SK-N-SH treated with all-trans-retinoic acid at 6 μM for 48 hours (cell line): ENCODE results near the gene CD84.
"Not testable (repeated sequence)": the region's sequence is repeated elsewhere in the genome, so short reads cannot be mapped to it uniquely, and the experiment has no call there.

Experiments
- ATAC-seq: fragments of 200-7000 bp; cut with Tn5 transposase; 3 replicates; pipeline ENCODE4 v1.9.1; 2020; ENCODE audit warnings: mild to moderate bottlenecking, moderate library complexity
- ARNTL ChIP-seq: fragments of 450-650 bp; formaldehyde crosslinking; IDR thresholded peaks from 2 replicates; pipeline ENCODE4 v1.5.0; 2020; ENCODE audit warnings: low read depth, mild to moderate bottlenecking, moderate library complexity, borderline replicate concordance
- BACH2 ChIP-seq: fragments of 250-450 bp; sonication (Bioruptor Pico); IDR thresholded peaks from 2 replicates; pipeline ENCODE4 v1.9.0; 2021; ENCODE audit warnings: mild to moderate bottlenecking, borderline replicate concordance
- ESRRG ChIP-seq: fragments of 250-450 bp; sonication (Bioruptor Pico); IDR thresholded peaks from 2 replicates; pipeline ENCODE4 v1.6.1; 2021; ENCODE audit warnings: mild to moderate bottlenecking
- GLIS3 ChIP-seq: fragments of 250-450 bp; sonication (Bioruptor Pico); IDR thresholded peaks from 2 replicates; pipeline ENCODE4 v1.5.0; 2020; ENCODE audit warnings: mild to moderate bottlenecking, moderate library complexity
- ISL1 ChIP-seq: fragments of 250-450 bp; sonication (Bioruptor Pico); IDR thresholded peaks from 2 replicates; pipeline ENCODE4 v2.1.2; 2022; ENCODE audit warnings: mild to moderate bottlenecking, moderate library complexity
- OSR1 ChIP-seq: fragments of 250-450 bp; sonication (Bioruptor Pico); IDR thresholded peaks from 2 replicates; pipeline ENCODE4 v1.8.0; 2022; ENCODE audit warnings: moderate library complexity, mild to moderate bottlenecking, inconsistent platforms
- PPARA ChIP-seq: fragments of 250-450 bp; sonication (Bioruptor Pico); IDR thresholded peaks from 2 replicates; pipeline ENCODE4 v1.5.0; 2020; ENCODE audit warnings: mild to moderate bottlenecking, borderline replicate concordance
- SNAI2 ChIP-seq: fragments of 250-450 bp; sonication (Bioruptor Pico); IDR thresholded peaks from 2 replicates; pipeline ENCODE4 v1.5.0; 2020; ENCODE audit warnings: mild to moderate bottlenecking, moderate library complexity
- TCF4 ChIP-seq: fragments of 250-450 bp; sonication (Bioruptor Pico); IDR thresholded peaks from 2 replicates; pipeline ENCODE4 v1.8.0; 2021; ENCODE audit warnings: mild to moderate bottlenecking, moderate library complexity, borderline replicate concordance
- TOX ChIP-seq: fragments of 250-450 bp; sonication (Bioruptor Pico); IDR thresholded peaks from 2 replicates; pipeline ENCODE4 v1.8.0; 2021; ENCODE audit warnings: mild to moderate bottlenecking, moderate library complexity, borderline replicate concordance
- ZC3H10 ChIP-seq: fragments of 250-450 bp; sonication (Bioruptor Pico); IDR thresholded peaks from 2 replicates; pipeline ENCODE4 v1.5.1; 2021; ENCODE audit warnings: mild to moderate bottlenecking, moderate library complexity
- ZFP3 ChIP-seq: fragments of 250-450 bp; sonication (Bioruptor Pico); IDR thresholded peaks from 2 replicates; pipeline ENCODE4 v1.5.0; 2020; ENCODE audit warnings: mild to moderate bottlenecking, moderate library complexity
- ZFP30 ChIP-seq: fragments of 450-650 bp; formaldehyde crosslinking; IDR thresholded peaks from 2 replicates; pipeline ENCODE4 v1.5.0; 2022; ENCODE audit warnings: mild to moderate bottlenecking, moderate library complexity
- ZNF565 ChIP-seq: fragments of 450-650 bp; formaldehyde crosslinking; conservative IDR thresholded peaks from 2 replicates; pipeline ENCODE4 v1.5.0; 2020; ENCODE audit warnings: low read depth, mild to moderate bottlenecking, moderate library complexity
- ZNF70 ChIP-seq: fragments of 450-650 bp; formaldehyde crosslinking; IDR thresholded peaks from 2 replicates; pipeline ENCODE4 v1.5.0; 2020; ENCODE audit warnings: mild to moderate bottlenecking, moderate library complexity
- TF ChIP-seq, protein P1 (sequence below): fragments of 250-450 bp; sonication (Bioruptor Pico); IDR thresholded peaks from 2 replicates; pipeline ENCODE4 v1.8.0; 2021; ENCODE audit warnings: low read depth, mild to moderate bottlenecking, moderate library complexity, borderline replicate concordance
- TF ChIP-seq, protein P2 (sequence below): fragments of 250-450 bp; sonication (Bioruptor Pico); IDR thresholded peaks from 2 replicates; pipeline ENCODE4 v1.5.1; 2021; ENCODE audit warnings: mild to moderate bottlenecking, moderate library complexity
- TF ChIP-seq, protein P3 (sequence below): fragments of 250-450 bp; sonication (Bioruptor Pico); IDR thresholded peaks from 2 replicates; pipeline ENCODE4 v1.8.0; 2020; ENCODE audit warnings: mild to moderate bottlenecking, moderate library complexity, borderline replicate concordance
- TF ChIP-seq, protein P4 (sequence below): fragments of 250-450 bp; sonication (Bioruptor Pico); IDR thresholded peaks from 2 replicates; pipeline ENCODE4 v1.5.0; 2020; ENCODE audit warnings: mild to moderate bottlenecking, moderate library complexity

The CD84 gene, protein sequence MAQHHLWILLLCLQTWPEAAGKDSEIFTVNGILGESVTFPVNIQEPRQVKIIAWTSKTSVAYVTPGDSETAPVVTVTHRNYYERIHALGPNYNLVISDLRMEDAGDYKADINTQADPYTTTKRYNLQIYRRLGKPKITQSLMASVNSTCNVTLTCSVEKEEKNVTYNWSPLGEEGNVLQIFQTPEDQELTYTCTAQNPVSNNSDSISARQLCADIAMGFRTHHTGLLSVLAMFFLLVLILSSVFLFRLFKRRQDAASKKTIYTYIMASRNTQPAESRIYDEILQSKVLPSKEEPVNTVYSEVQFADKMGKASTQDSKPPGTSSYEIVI

GRCh38 chr1:160579216-160579701 lies at the start of gene CD84:
Gene CD84 (minus strand): TSS chr1:160579496. CDS start chr1:160579437, 59 bp downstream.
- no peak for ATAC-seq
- no peak for TF ChIP-seq TCF4 (CRISPR knock-in tag)
- TF ChIP-seq ZFP30 (CRISPR knock-in tag) = no peak
- no peak for TF ChIP-seq OSR1 (CRISPR knock-in tag)
- no peak for TF ChIP-seq GLIS3 (CRISPR knock-in tag)
- TF ChIP-seq BACH2 (CRISPR knock-in tag) = no peak
- no peak for TF ChIP-seq ESRRG (CRISPR knock-in tag)
- TF ChIP-seq ZFP3 (CRISPR knock-in tag) = no peak
- no peak for TF ChIP-seq TOX (CRISPR knock-in tag)
- TF ChIP-seq ZNF565 (CRISPR knock-in tag) = no peak
- TF ChIP-seq PPARA (CRISPR knock-in tag) = no peak
- TF ChIP-seq, protein P1, sequence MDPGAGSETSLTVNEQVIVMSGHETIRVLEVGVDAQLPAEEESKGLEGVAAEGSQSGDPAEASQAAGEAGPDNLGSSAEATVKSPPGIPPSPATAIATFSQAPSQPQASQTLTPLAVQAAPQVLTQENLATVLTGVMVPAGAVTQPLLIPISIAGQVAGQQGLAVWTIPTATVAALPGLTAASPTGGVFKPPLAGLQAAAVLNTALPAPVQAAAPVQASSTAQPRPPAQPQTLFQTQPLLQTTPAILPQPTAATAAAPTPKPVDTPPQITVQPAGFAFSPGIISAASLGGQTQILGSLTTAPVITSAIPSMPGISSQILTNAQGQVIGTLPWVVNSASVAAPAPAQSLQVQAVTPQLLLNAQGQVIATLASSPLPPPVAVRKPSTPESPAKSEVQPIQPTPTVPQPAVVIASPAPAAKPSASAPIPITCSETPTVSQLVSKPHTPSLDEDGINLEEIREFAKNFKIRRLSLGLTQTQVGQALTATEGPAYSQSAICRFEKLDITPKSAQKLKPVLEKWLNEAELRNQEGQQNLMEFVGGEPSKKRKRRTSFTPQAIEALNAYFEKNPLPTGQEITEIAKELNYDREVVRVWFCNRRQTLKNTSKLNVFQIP (CRISPR knock-in tag) = no peak
- TF ChIP-seq, protein P2, sequence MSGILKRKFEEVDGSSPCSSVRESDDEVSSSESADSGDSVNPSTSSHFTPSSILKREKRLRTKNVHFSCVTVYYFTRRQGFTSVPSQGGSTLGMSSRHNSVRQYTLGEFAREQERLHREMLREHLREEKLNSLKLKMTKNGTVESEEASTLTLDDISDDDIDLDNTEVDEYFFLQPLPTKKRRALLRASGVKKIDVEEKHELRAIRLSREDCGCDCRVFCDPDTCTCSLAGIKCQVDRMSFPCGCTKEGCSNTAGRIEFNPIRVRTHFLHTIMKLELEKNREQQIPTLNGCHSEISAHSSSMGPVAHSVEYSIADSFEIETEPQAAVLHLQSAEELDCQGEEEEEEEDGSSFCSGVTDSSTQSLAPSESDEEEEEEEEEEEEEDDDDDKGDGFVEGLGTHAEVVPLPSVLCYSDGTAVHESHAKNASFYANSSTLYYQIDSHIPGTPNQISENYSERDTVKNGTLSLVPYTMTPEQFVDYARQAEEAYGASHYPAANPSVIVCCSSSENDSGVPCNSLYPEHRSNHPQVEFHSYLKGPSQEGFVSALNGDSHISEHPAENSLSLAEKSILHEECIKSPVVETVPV = no peak
- TF ChIP-seq ARNTL (CRISPR knock-in tag) = no peak
- TF ChIP-seq, protein P3, sequence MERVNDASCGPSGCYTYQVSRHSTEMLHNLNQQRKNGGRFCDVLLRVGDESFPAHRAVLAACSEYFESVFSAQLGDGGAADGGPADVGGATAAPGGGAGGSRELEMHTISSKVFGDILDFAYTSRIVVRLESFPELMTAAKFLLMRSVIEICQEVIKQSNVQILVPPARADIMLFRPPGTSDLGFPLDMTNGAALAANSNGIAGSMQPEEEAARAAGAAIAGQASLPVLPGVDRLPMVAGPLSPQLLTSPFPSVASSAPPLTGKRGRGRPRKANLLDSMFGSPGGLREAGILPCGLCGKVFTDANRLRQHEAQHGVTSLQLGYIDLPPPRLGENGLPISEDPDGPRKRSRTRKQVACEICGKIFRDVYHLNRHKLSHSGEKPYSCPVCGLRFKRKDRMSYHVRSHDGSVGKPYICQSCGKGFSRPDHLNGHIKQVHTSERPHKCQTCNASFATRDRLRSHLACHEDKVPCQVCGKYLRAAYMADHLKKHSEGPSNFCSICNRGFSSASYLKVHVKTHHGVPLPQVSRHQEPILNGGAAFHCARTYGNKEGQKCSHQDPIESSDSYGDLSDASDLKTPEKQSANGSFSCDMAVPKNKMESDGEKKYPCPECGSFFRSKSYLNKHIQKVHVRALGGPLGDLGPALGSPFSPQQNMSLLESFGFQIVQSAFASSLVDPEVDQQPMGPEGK (CRISPR knock-in tag) = no peak
- no peak for TF ChIP-seq SNAI2 (CRISPR knock-in tag)
- no peak for TF ChIP-seq ISL1 (CRISPR knock-in tag)

GRCh38 chr1:160628799-160629263 lies 49.5 kb upstream of the CD84 start:
- TF ChIP-seq ESRRG (CRISPR knock-in tag) (no peak), ZFP30 (CRISPR knock-in tag) (no peak), PPARA (CRISPR knock-in tag) (no peak), ZNF70 (CRISPR knock-in tag) (no peak), TOX (CRISPR knock-in tag) (no peak), ZNF565 (CRISPR knock-in tag) (no peak), GLIS3 (CRISPR knock-in tag) (no peak), TCF4 (CRISPR knock-in tag) (no peak), ZFP3 (CRISPR knock-in tag) (no peak), ARNTL (CRISPR knock-in tag) (no peak), SNAI2 (CRISPR knock-in tag) (no peak), ZC3H10 (CRISPR knock-in tag) (no peak), OSR1 (CRISPR knock-in tag) (no peak)
- TF ChIP-seq, protein P3 (CRISPR knock-in tag) = no peak
- TF ChIP-seq, protein P4, sequence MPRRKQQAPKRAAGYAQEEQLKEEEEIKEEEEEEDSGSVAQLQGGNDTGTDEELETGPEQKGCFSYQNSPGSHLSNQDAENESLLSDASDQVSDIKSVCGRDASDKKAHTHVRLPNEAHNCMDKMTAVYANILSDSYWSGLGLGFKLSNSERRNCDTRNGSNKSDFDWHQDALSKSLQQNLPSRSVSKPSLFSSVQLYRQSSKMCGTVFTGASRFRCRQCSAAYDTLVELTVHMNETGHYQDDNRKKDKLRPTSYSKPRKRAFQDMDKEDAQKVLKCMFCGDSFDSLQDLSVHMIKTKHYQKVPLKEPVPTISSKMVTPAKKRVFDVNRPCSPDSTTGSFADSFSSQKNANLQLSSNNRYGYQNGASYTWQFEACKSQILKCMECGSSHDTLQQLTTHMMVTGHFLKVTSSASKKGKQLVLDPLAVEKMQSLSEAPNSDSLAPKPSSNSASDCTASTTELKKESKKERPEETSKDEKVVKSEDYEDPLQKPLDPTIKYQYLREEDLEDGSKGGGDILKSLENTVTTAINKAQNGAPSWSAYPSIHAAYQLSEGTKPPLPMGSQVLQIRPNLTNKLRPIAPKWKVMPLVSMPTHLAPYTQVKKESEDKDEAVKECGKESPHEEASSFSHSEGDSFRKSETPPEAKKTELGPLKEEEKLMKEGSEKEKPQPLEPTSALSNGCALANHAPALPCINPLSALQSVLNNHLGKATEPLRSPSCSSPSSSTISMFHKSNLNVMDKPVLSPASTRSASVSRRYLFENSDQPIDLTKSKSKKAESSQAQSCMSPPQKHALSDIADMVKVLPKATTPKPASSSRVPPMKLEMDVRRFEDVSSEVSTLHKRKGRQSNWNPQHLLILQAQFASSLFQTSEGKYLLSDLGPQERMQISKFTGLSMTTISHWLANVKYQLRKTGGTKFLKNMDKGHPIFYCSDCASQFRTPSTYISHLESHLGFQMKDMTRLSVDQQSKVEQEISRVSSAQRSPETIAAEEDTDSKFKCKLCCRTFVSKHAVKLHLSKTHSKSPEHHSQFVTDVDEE = no peak
- ATAC-seq = no peak

- ATAC-seq = not testable (repeated sequence)
These were observed 48.5 kb upstream of the CD84 start for GRCh38 chr1:160627677-160628289.
